GM12878 (cell line): Measurements from ENCODE around the gene POLR1A. TPM values are rescaled to one million over a fixed set of nuclear protein-coding genes. Genes with fewer than 3 reads are reported as not detected.

ENCODE experiments used
- ATAC-seq: fragments of 200-7000 bp; cut with Tn5 transposase; 3 replicates; pipeline ENCODE4 v1.9.1; 2020; ENCODE audit warnings: mild to moderate bottlenecking, moderate library complexity
- BruUV-seq: library from RNA; stranded (reverse); fragments of 400-500 nt; replicated peaks from 2 replicates; lab custom pipeline; 2021; lab: Mats Ljungman, UMichigan
- CTCF ChIA-PET: fragments of 300-600 bp; sonication (Branson Sonifier 250); formaldehyde crosslinking; extraction: SDS; loops from one replicate; lab custom pipeline; 2021; ENCODE audit warnings: inconsistent platforms; lab: Yijun Ruan, JAX
- POLR2A ChIA-PET: fragments of 350-600 bp; formaldehyde crosslinking; extraction: SDS; loops from one replicate; lab custom pipeline; 2021; ENCODE audit warnings: inconsistent platforms; lab: Charles Lee
- RAD21 ChIA-PET: fragments of 300-600 bp; sonication (Branson Sonifier 250); formaldehyde crosslinking; loops from one replicate; lab custom pipeline; 2023; ENCODE audit warnings: antibody characterized with exemption; ENCODE audit not compliant: unreplicated experiment; lab: Charles Lee
- SMC1A ChIA-PET: fragments of 300-600 bp; sonication (Branson Sonifier 250); formaldehyde crosslinking; loops from one replicate; lab custom pipeline; 2023; ENCODE audit not compliant: unreplicated experiment, uncharacterized antibody; lab: Charles Lee
- DNase-seq: peaks from one replicate; pipeline ENCODE4 v3.0.0-alpha.2; 2011; ENCODE audit warnings: low read depth, low spot score
- FAIRE-seq: peaks from 3 replicates; lab custom pipeline; 2011; peaks lifted over from hg19 to GRCh38; lab: Jason Lieb, UNC
- H2AFZ ChIP-seq: 2 replicates; pipeline ENCODE4 v1.6.0; 2011; ENCODE audit warnings: low read depth, low read length, control low read depth; ENCODE audit not compliant: control insufficient read depth
- H3K27ac ChIP-seq: 2 replicates; pipeline ENCODE4 v1.5.1; 2011; ENCODE audit warnings: control low read depth; ENCODE audit not compliant: control insufficient read depth, insufficient read depth
- H3K27me3 ChIP-seq, 2 experiments: replicated peaks in 1 of 2; 2 replicates each; pipeline versions ENCODE4 v1.6.0 to v1.6.1; 2011; ENCODE audit warnings: low read length in 1 of 2; ENCODE audit not compliant: control insufficient read depth in 2 of 2, insufficient read depth in 2 of 2
- H3K36me3 ChIP-seq, 2 experiments: 2 replicates each; pipeline ENCODE4 v1.5.1; 2011; ENCODE audit warnings: low read length in 1 of 2; ENCODE audit not compliant: control insufficient read depth in 2 of 2, insufficient read depth in 2 of 2
- H3K4me1 ChIP-seq: 2 replicates; pipeline ENCODE4 v1.6.1; 2011; ENCODE audit warnings: mild to moderate bottlenecking, low read length, moderate library complexity, mixed read lengths; ENCODE audit not compliant: control insufficient read depth, insufficient read depth
- H3K4me2 ChIP-seq: 2 replicates; pipeline ENCODE4 v1.6.0; 2011; ENCODE audit warnings: control low read depth; ENCODE audit not compliant: control insufficient read depth, insufficient read depth
- H3K4me3 ChIP-seq: fragments of 200-600 bp; sonication (generic); 2 replicates; pipeline ENCODE4 v1.5.1; 2016
- H3K79me2 ChIP-seq: 2 replicates; pipeline ENCODE4 v1.6.0; 2011; ENCODE audit warnings: low read length; ENCODE audit not compliant: control insufficient read depth, insufficient read depth
- H3K9ac ChIP-seq: 2 replicates; pipeline ENCODE4 v1.8.0; 2011; ENCODE audit warnings: low read length, control low read depth, mixed read lengths; ENCODE audit not compliant: control insufficient read depth, insufficient read depth
- H3K9me3 ChIP-seq: replicated peaks from 3 replicates; pipeline ENCODE4 v1.5.1; 2011; ENCODE audit warnings: mild to moderate bottlenecking, low read length; ENCODE audit not compliant: control insufficient read depth, insufficient read depth
- H4K20me1 ChIP-seq: 2 replicates; pipeline ENCODE4 v1.6.0; 2011; ENCODE audit not compliant: control insufficient read depth, insufficient read depth
- RELB ChIP-seq: fragments of 450-650 bp; IDR thresholded peaks from 2 replicates; pipeline ENCODE4 v1.6.1; 2017; ENCODE audit warnings: low read depth, mild to moderate bottlenecking, moderate library complexity
- TARDBP ChIP-seq: IDR thresholded peaks from 2 replicates; pipeline ENCODE4 v1.6.1; 2016; ENCODE audit warnings: borderline replicate concordance
- WGBS: methylation state at CpG from one replicate; pipeline ENCODE4 v1.1.6; 2016; ENCODE audit warnings: low lambda C conversion rate; ENCODE audit not compliant: insufficient replicate concordance, insufficient coverage; ENCODE audit errors: missing lambda C conversion rate; 5-methylcytosine and 5-hydroxymethylcytosine counted together
- in situ Hi-C: fragments of 300-500 bp; cut with MboI; formaldehyde crosslinking; loops from 9 replicates; pipeline ENCODE4 v1.14.3; 2018; ENCODE audit warnings: mixed read lengths
- intact Hi-C: fragments of 100-400 bp; cut with micrococcal nuclease; formaldehyde crosslinking; loops from one replicate; pipeline ENCODE4 v1.14.2; 2022; ENCODE audit not compliant: unreplicated experiment
- polyA plus RNA-seq, 11 experiments: library from polyadenylated mRNA; depleted of rRNA in 4 of 11; unstranded in 6 of 11; stranded (reverse) in 5 of 11; fragments of >200 nt; fragmentation: Nextera tagmentation in 4 of 11; fragmentation: Illumina TruSeq in 1 of 11; extraction: Ambion mirVana in 4 of 11; extraction: Trizol in 1 of 11; gene quantifications; 1 replicate in 1 of 11; 2 replicates in 10 of 11; pipeline versions ENCODE4 v1.2.1 to v1.2.3, GENCODE V29; 2011 to 2016; ENCODE audit warnings: inconsistent platforms in 2 of 11, missing spikeins in 2 of 11, low read depth in 1 of 11
- total RNA-seq, 4 experiments: library from RNA; depleted of rRNA in 3 of 4; stranded (reverse); fragments of >200 nt in 3 of 4; fragmentation: Illumina TruSeq in 1 of 4; extraction: Trizol in 1 of 4; gene quantifications; 2 replicates each; pipeline versions ENCODE4 v1.2.1 to v1.2.3, GENCODE V29; 2013 to 2021

Gene POLR1A
- total and polyA plus RNA-seq, 10 of the 15 experiments (the other 5 are each of a cell fraction or from before 2014, with no cell fraction given): 2.1 to 53.9 (median 17.8) TPM

- no peak overlapping the region for H3K4me2 ChIP-seq
- no peak for FAIRE-seq
- no TSS peak for BruUV-seq
- H3K36me3 ChIP-seq: peaks cover 40 to 49% of the 10 kb centered on the region in 2 experiments
- H3K4me1 ChIP-seq: no peaks in the 10 kb centered on the region
- RAD21 ChIA-PET: interaction anchor here (1.1 to 1.2 kb wide), 2 partner anchors 8 to 34 kb away, joined by 3 to 4 read pairs; no protein-coding TSS in a partner anchor
- no peaks in the 10 kb centered on the region for H3K27me3 ChIP-seq
- no peak overlapping the region for H3K27ac ChIP-seq
- SMC1A ChIA-PET: interaction anchor here (1.0 kb wide), 1 partner anchor 52 kb away, joined by 4 read pairs; no protein-coding TSS in a partner anchor
- no peaks in the 10 kb centered on the region for H3K79me2 ChIP-seq
- no peak overlapping the region for H2AFZ ChIP-seq
- H3K4me3 ChIP-seq: no peak overlapping the region
- ATAC-seq: no peak
- no peak for DNase-seq
- no peak overlapping the region for H3K9ac ChIP-seq
- no peaks in the 10 kb centered on the region for H3K9me3 ChIP-seq
- CTCF ChIA-PET: interaction anchor here (0.6 to 1.6 kb wide), 2 partner anchors 201 to 390 kb away, joined by 3 to 5 read pairs; no protein-coding TSS in a partner anchor
- POLR2A ChIA-PET: interaction anchor here (0.6 to 1.0 kb wide), 2 partner anchors 9 to 91 kb away, joined by 3 read pairs; no protein-coding TSS in a partner anchor
- 95% methylated on average over 33 of the region's 33 CpGs for WGBS
- intact Hi-C loops (no loop called here), in situ Hi-C loops (no loop called here)
- no peaks in the 10 kb centered on the region for H4K20me1 ChIP-seq
- TF ChIP-seq RELB (no peak), TARDBP (no peak)
Measured at GRCh38 chr2:86027922-86028765, 77.5 kb downstream of the POLR1A start.
